Lower lobe of right lung (tissue), 2 donors: ENCODE data around the gene SERPINB7. TPM values are rescaled to one million over a fixed set of nuclear protein-coding genes. Genes with fewer than 3 reads are reported as not detected.

Experiments
- ATAC-seq, 2 donors: fragments of 200-7000 bp; cut with Tn5 transposase; one replicate each; pipeline ENCODE4 v1.9.1; 2020 to 2022; ENCODE audit warnings: mild to moderate bottlenecking in 2 of 2, moderate library complexity in 2 of 2
- DNase-seq: peaks from one replicate; pipeline ENCODE4 v3.0.0-alpha.2; 2020
- H3K27ac ChIP-seq: fragments of 200-600 bp; one replicate; pipeline ENCODE4 v1.8.0; 2022
- H3K27me3 ChIP-seq: fragments of 200-600 bp; one replicate; pipeline ENCODE4 v1.8.0; 2022; ENCODE audit warnings: low read depth
- H3K36me3 ChIP-seq: fragments of 200-600 bp; one replicate; pipeline ENCODE4 v1.8.0; 2022; ENCODE audit warnings: mild to moderate bottlenecking
- H3K4me1 ChIP-seq: fragments of 200-600 bp; one replicate; pipeline ENCODE4 v1.8.0; 2022
- H3K4me3 ChIP-seq: fragments of 200-600 bp; one replicate; pipeline ENCODE4 v1.8.0; 2022; ENCODE audit warnings: mild to moderate bottlenecking
- H3K9me3 ChIP-seq: fragments of 200-600 bp; one replicate; pipeline ENCODE4 v1.8.0; 2022
- CTCF ChIP-seq: fragments of 200-600 bp; IDR thresholded peaks from one replicate; pipeline ENCODE4 v1.8.0; 2022; ENCODE audit warnings: antibody characterized with exemption, mild to moderate bottlenecking
- intact Hi-C: fragments of 100-400 bp; cut with DNase I; formaldehyde crosslinking; loops from one replicate; pipeline ENCODE4 v1.11.0; 2022
- long read RNA-seq: library from polyadenylated mRNA; unstranded; transcript quantifications from one replicate; pipeline ENCODE4 v2.0.0, GENCODE V29; 2021
- total RNA-seq: library from RNA; stranded (reverse); fragmentation: NEBNext Ultra II Directional; extraction: Animal tissue kit (Norgen Biotek cat#: 25700); gene quantifications from one replicate; pipeline ENCODE4 v1.2.1, GENCODE V29; 2021
- donor health status: DM: no; HTN: yes; CAD: no; lungs with severe emphysema.

The SERPINB7 gene
- not detected for total RNA-seq
- long read RNA-seq, result 0 reads

- no peak for ATAC-seq
- Histone ChIP-seq H3K4me1 (no peaks in the 10 kb centered on the region), H3K4me3 (no peak within 1 kb of the TSS), H3K9me3 (no peaks in the 10 kb centered on the region), H3K27me3 (no peaks in the 10 kb centered on the region), H3K36me3 (no peaks in the 10 kb centered on the region), H3K27ac (no peak within 1 kb of the TSS)
- intact Hi-C loops, result no loop called here
- DNase-seq, result no peak
- no peak for TF ChIP-seq CTCF
Measured at GRCh38 chr18:63775166-63775730, at the start of gene SERPINB7. SERPINB7 (plus strand) TSS chr18:63775418; CDS start chr18:63782373, 6,955 bp downstream.

GRCh38 chr18:63725682-63726480 is 49.3 kb upstream of the SERPINB7 start:
- DNase-seq (no peak), ATAC-seq (no peak)
- H3K27me3 ChIP-seq, result no peaks in the 10 kb centered on the region
- H3K27ac ChIP-seq, result no peak overlapping the region
- no peaks in the 10 kb centered on the region for H3K4me1 ChIP-seq
- no peak for TF ChIP-seq CTCF
- H3K36me3 ChIP-seq, result no peaks in the 10 kb centered on the region
- intact Hi-C loops, result no loop called here
- H3K9me3 ChIP-seq, result no peaks in the 10 kb centered on the region
- H3K4me3 ChIP-seq, result no peak overlapping the region

GRCh38 chr18:63730773-63731172 is 44.4 kb upstream of the SERPINB7 start:
- ATAC-seq (no peak), DNase-seq (no peak)
- Histone ChIP-seq H3K4me1 (no peaks in the 10 kb centered on the region), H3K36me3 (no peaks in the 10 kb centered on the region), H3K9me3 (no peaks in the 10 kb centered on the region), H3K27ac (no peak overlapping the region), H3K4me3 (no peak overlapping the region), H3K27me3 (no peaks in the 10 kb centered on the region)
- TF ChIP-seq CTCF, result no peak
- intact Hi-C loops, result no loop called here

- H3K27ac ChIP-seq, result no peak overlapping the region
- no peaks in the 10 kb centered on the region for H3K36me3 ChIP-seq
- no peak overlapping the region for H3K4me3 ChIP-seq
- H3K4me1 ChIP-seq, result no peaks in the 10 kb centered on the region
- no peak for TF ChIP-seq CTCF
- intact Hi-C loops, result no loop called here
- H3K9me3 ChIP-seq, result no peaks in the 10 kb centered on the region
- no peak for DNase-seq
- no peaks in the 10 kb centered on the region for H3K27me3 ChIP-seq
- no peak for ATAC-seq
Measured at GRCh38 chr18:63731215-63731614, 44.0 kb upstream of the SERPINB7 start.

- H3K4me3 ChIP-seq, result no peak overlapping the region
- ATAC-seq (no peak), DNase-seq (no peak)
- no peaks in the 10 kb centered on the region for H3K9me3 ChIP-seq
- intact Hi-C loops, result no loop called here
- no peaks in the 10 kb centered on the region for H3K36me3 ChIP-seq
- H3K4me1 ChIP-seq, result no peaks in the 10 kb centered on the region
- no peaks in the 10 kb centered on the region for H3K27me3 ChIP-seq
- H3K27ac ChIP-seq, result no peak overlapping the region
- no peak for TF ChIP-seq CTCF
Measured at GRCh38 chr18:63736876-63737275, 38.3 kb upstream of the SERPINB7 start.
